ENCODE data around the gene ORC4.
"Not testable (repeated sequence)": the region's sequence is repeated elsewhere in the genome, so short reads cannot be mapped to it uniquely, and the experiment has no call there.

The ORC4 gene

DNA sequence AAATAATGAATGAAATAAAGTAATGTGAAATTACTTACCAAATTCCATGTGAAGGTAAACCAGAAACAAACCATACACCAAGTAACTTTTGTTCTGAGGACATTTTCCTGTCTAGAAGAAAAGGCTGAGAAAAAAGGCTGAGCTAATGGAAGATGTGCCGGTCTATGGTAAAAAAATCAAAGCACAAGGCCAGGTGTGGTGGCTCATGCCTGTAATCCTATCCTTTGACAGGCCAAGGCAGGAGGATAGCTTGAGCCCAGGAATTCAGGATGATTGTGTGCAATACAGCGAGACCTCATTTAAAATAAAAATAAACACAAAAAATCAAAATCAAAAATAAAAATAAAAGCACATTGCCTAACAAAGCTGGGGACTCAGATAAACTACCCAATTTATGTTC is 6.7 kb downstream of the ORC4 start:
- DNase-seq: no peak

DNA sequence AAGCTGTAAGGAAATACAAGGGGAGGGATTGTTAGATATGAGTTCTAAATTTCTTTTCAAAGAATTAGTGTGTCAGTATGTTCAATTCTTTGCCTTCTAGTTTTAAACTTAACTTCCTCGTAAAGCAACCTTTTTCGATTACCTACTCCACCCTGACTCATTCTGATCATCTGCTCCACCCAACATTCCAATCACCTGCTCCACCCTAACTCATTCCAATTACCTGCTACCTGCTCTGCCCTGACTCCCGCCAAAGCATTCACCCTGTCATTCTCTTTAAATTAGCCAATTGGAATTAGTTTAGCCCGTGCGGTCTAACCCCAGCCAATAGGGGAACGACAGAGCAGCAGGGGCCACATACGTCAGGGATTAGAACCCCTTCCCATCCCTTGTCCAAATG is 12.1 kb downstream of the ORC4 start:
- DNase-seq: not testable (repeated sequence)

DNA sequence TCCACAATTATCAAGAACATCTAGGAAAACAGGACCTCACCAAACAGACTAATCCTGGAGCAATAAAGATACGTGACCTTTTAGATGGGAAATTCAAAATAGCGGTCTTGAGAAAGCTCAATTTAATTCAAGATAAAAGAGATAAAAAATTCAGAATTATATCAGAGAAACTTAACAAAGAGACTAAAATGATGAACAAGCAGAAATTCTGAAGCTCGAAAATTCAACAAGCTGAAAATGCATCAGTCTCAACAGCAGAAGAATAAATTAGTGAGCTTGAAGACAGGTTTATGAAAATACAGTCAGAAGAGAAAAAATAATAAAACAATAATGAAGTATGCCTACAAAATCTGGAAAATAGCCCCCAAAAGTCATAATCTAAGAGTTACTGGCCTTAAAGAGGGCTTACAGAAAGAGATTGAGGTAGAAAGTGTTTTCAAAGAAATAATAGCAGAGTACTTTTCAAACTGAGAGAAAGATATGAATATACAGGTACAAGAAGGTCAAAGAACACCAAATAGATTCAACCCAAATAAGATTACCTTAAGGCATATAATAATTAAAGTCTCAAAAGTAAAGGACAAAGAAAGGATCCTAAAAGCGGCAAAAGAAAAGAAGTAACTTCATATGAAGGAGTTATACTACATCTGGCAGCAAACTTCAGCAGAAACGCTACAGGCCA is 13.2 kb downstream of the ORC4 start:
- no peak for DNase-seq

DNA sequence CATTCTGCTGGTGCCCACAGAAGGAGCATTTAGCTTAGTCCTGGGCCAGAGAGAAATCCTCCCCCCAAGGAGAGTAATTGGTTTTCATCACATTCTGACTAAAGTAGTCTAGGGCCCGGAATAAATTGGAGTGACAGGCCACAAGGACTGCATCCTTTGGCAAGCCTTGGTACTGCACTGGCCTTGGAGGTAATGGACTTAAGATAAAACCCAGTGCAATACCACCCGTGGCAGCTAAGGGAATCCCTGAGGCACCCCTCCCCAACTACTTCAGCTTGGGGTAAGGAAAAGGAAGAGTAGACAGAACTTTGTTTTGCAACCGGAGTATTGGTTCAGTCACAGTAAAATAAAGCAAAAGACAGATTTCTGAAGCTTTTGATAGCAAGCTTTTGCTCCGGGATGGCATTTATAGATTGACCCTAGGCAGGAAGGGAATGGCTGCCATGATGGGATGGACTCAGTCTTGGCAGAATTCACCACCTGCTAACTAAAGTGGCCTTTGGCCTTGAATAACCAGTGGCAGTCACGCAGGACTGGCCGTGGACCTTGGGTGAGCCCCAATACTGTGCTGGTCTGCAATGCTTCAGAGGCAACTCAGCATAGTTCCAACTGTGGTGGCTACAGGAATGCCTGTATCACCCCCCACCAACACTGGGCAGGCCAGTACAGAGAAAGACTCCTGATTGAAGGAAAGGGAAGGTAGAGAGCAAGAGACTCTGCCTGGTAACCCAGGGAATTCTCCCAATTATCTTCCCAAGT is 14.1 kb downstream of the ORC4 start:
- DNase-seq: no peak

- not testable (repeated sequence) for DNase-seq
Measured at GRCh38 chr2:148002420-148002819, 18.1 kb downstream of the ORC4 start.

DNA sequence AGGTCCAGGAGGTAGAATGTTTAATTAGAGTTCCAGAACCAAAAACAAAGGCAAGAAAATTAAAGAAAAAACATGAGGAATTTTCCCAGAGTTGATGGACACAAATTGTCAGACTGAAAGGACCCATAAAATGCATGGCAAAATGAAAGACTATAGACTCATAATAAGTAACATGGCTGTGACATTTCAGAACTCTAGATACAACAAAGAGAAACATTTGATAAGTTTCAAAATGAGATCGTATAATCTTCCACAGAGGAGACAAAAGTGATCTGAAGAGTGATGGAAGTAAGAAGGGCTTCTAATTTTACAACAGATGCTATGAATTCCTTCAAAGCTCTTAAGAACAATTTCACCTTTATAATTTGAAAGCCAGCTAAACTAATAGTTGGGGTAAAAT is 20.4 kb downstream of the ORC4 start:
- no peak for DNase-seq

DNA sequence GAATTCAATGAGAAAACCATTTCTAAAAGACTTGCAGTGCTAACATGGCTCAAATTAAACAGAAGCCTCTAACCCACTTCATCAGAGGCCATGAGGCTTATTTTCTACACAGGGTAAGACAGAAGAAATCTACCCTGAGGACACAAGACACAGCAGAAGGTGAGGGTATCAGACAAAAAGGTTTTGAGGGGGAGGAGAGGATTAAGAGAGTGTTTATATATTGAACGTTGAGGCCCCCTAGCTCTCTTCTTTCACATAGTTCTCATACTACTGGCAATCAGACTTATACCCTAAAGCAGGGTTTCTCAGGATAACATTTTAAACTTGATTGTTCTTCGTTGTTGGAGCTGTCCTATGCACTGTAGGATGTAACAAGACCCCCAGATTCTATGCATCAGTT is 21.4 kb downstream of the ORC4 start:
- peak in 1 of 2 experiments; percentile 8 for DNase-seq

DNA sequence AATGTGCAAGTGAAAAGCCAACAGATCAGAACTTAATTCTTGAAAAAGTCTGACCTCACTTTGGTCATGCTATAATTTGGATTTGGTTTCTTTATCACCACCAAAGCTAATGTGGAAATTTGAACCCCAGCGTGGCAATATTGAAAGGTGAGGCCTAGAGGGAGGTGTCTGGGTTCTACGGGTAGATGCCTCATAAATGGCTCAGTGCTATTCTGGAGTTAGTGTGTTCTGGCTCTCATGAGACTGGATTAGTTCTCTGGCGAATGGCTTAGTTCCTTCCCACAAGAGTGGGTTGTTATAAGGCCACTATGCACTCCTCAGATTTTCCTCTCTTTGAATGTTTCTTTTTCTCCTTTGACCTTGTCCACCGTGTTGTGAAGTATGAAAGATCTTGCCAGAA is 22.3 kb downstream of the ORC4 start:
- no peak for DNase-seq

- no peak for DNase-seq
Measured at GRCh38 chr2:147996828-147997227, 23.7 kb downstream of the ORC4 start.

DNA sequence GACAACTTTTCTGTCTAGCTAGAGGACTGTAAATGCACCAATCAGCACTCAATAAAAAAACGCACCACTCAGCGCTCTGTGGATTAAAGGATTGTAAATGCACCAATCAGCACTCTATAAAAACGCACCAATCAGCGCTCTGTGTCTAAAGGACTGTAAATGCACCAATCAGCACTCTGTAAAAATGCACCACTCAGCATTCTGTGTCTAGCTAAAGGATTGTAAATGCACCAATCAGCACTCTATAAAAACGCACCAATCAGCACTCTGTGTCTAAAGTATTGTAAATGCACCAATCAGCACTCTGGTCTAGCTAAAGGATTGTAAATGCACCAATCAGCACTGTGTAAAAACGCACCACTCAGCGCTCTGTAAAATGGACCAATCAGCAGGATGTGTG is 25.6 kb downstream of the ORC4 start:
- DNase-seq: not testable (repeated sequence)

DNA sequence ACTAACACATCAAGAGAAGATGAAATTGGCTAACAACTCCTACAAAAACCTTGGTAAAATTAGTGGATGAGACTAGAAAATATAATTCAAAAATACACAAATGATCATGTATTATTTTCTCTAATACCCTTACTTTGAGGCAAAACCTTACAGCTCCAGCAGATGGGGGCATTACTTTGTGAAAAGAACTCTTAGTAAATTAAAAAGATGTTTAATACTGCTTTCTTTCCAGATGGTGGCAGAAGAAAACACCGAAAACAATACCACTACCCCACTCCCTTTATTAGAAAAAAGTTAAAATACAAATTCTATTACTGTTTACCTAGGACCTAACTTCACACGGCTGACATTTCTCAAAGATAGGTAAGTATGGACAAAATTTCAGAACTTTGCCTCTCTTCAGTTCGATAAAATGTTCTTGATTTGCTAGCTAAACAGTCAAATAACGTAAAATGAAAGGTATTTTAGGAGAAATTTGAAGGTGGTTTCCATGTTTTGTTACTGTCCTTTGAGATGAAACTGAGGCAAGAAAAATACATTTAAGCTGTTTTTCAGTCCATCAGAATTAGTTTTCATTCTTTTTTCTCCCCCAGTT is 30.6 kb downstream of the ORC4 start:
- peak; percentile 0 to 51 for DNase-seq

DNA sequence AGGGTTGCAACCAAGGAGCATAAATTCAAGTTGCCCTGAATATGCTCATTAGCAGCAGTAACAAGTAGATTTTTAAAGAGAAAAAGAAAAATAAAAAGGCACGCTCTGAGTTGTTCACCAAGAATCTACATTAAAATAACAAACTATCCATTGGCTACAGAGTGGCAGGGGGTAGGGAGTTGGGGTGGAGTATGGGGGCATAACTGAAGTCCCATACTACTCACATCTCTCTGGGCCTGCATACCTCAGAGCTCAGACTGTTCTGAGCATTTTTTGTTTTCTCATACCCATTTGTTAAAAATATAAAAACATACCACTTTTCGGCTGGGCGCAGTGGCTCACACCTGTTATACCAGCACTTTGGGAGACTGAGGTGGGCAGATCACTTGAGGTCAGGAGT is 31.4 kb downstream of the ORC4 start:
- DNase-seq: no peak

GRCh38 chr2:147980940-147981528 is 39.5 kb downstream of the ORC4 start:
- DNase-seq: no peak

GRCh38 chr2:147977679-147978078 is 42.9 kb downstream of the ORC4 start:
- no peak for DNase-seq

GRCh38 chr2:147976102-147976501 is 44.4 kb downstream of the ORC4 start:
- no peak for DNase-seq

- DNase-seq: no peak
Measured at GRCh38 chr2:147968571-147968970, 52.0 kb downstream of the ORC4 start.

DNA sequence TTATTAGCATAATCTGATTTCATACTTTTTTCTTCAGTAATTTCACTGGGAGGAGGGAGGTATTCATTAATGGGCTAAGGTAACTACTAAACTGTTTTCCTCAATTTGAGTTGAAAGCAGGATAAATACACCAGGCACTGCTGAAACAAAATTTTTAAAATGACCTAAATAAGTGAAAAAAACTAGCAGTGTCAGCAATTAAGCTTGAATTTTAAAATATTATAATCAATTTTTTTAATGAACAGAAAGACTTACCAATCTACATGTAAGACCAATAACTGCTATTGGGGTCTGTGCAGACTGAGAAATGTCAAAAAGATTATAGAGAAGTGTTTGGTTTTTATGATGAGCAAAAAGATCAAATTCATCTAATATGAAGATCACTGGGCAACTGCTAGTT is 68.4 kb downstream of the ORC4 start:
- no peak for DNase-seq

DNA sequence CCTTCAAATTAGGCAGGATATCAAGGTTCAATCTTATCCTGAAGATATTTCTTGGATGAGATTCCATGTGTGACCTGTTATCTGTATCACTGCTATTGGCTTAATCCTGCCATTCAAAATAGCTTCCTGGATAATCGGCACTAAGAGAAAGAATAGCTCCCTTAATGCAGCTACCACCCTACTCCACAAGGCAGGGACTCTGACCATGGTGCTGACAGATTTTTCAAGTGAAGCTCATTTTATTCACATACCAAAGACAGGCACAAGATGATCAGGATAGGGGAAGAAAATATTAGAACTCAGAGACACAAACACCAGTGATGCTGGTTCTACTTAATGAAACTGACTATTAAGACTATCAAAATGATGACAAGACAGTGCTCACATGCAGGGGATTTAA is 74.9 kb downstream of the ORC4 start:
- no peak for DNase-seq

- DNase-seq: no peak
Measured at GRCh38 chr2:147939313-147939712, 81.2 kb downstream of the ORC4 start.

DNA sequence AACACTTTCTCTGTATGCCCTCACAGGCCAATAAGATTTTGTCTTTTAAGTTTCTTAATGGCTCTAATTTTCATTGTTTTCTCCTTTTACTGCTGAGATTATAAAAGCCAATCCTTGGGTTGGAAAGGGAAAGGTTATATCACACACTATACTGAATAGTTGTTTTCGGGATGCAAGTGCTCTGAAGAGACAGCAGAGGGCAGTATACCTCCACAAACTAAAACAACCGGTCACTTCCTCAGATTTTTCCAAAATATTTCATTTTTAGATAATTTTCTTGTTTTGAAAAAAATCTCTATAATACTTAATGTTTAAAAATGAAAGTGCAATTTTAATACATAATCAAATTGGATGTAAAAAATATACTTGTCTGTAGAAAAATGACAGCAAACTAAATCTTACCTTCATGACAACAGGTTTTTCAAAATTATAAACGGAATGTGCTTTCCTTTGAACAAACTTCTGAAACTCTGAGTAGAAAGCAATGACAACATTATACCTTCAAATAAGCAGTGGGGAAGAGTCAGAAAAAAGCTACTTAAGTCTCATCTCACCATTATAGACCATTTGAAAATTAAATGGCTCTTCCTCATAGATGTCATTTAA is 82.7 kb downstream of the ORC4 start:
- peak in 1 of 2 experiments; percentile 20 for DNase-seq

DNA sequence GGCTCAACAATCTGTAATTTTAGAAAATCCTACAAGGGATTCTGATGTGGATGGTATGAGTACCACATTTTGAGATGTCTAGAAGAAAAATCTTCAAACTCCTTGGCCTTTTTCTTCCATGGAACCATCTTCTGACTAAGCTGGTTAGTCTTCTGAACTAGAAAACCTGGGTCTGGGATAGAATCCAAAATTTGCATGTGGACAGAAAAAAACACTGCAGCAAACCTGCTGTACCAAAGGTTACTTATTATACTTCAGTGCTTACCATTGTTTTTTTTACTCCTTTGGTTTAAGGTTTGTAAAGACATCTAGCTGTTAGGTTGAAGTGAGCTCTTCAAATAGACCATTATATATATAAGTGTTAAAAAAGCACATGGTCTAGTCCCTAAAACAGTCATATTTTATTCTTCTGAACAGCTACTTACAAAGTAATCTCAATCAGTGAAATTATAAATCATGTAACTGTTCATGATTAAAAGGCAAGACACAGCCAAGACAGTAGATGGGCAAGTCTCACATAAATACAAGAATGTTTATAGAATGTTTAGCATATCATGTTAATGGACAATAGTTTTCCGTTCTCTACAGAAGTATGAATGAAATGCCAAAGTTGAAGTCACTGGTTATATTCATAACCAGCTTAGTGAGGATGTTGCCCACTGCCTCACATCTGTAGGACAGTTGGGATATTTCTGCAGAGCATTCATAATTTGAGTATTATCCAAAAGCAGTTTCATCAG is 85.5 kb downstream of the ORC4 start:
- no peak for DNase-seq

- DNase-seq: no peak
Measured at GRCh38 chr2:147933931-147934330, 86.6 kb downstream of the ORC4 start.
